HG03175 (cell line): ENCODE results near the gene DVL2.

Source experiments
- ATAC-seq: cut with Tn5 transposase; IDR thresholded peaks from one replicate; pipeline ENCODE4 v1.9.1; 2021; ENCODE audit warnings: mild to moderate bottlenecking, moderate library complexity; ENCODE audit not compliant: unreplicated experiment

DVL2 gene

DNA sequence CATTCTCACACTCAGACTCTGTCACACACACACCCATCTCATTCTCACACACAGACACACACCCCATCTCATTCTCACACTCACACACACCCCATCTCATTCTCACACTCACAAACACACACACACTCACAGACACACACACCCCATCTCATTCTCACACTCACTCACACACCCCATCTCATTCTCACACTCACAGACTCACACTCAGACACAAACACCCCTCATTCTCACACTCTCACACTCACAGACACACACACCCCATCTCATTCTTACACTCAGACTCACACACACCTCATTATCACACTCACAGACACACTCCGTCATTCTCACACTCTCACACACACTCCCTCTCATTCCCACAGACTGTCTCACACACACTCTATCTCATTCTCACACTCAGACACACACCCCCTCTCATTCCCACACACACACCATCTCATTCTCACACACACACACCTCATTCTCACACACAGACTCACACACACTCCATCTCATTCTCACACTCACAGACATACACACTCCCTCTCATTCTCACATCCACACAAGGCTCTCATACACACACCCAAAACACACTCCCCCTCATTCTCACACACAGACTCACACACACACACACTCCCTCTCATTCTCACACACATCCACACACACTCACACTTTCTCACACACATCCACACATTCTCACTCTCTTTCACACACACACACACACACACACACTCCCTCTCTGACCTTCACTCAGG is 58.0 kb downstream of the DVL2 start:
- ATAC-seq = no peak
